ENCODE data around the gene PTPRK. TPM values are rescaled to one million over a fixed set of nuclear protein-coding genes. Genes with fewer than 3 reads are reported as not detected.

PTPRK gene
- total and polyA plus RNA-seq, 4 donors, result 12.1 to 61.2 (median 29.1) TPM

DNA sequence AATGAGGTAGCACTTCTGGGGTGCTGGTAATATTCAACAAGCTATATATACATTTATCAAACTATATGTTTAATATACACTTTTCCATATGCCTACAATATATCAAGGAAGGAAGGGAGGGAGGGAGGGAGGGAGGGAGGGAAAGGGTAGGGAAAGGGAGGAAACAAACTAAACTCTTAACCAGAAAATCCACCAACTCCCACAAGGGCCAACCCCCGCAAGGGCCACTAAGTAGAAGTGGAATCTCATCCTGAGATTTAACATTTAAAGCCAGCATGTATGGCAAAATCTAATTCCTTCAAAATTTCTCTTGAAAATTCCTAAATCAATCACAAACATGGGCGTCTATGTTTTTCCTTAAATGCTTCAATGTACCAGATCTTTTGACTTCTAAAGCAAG, 320.9 kb downstream of the PTPRK start (continued):
- TF ChIP-seq, protein P1, sequence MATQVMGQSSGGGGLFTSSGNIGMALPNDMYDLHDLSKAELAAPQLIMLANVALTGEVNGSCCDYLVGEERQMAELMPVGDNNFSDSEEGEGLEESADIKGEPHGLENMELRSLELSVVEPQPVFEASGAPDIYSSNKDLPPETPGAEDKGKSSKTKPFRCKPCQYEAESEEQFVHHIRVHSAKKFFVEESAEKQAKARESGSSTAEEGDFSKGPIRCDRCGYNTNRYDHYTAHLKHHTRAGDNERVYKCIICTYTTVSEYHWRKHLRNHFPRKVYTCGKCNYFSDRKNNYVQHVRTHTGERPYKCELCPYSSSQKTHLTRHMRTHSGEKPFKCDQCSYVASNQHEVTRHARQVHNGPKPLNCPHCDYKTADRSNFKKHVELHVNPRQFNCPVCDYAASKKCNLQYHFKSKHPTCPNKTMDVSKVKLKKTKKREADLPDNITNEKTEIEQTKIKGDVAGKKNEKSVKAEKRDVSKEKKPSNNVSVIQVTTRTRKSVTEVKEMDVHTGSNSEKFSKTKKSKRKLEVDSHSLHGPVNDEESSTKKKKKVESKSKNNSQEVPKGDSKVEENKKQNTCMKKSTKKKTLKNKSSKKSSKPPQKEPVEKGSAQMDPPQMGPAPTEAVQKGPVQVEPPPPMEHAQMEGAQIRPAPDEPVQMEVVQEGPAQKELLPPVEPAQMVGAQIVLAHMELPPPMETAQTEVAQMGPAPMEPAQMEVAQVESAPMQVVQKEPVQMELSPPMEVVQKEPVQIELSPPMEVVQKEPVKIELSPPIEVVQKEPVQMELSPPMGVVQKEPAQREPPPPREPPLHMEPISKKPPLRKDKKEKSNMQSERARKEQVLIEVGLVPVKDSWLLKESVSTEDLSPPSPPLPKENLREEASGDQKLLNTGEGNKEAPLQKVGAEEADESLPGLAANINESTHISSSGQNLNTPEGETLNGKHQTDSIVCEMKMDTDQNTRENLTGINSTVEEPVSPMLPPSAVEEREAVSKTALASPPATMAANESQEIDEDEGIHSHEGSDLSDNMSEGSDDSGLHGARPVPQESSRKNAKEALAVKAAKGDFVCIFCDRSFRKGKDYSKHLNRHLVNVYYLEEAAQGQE (IDR thresholded peaks at IDR 0.05), result no peak

DNA sequence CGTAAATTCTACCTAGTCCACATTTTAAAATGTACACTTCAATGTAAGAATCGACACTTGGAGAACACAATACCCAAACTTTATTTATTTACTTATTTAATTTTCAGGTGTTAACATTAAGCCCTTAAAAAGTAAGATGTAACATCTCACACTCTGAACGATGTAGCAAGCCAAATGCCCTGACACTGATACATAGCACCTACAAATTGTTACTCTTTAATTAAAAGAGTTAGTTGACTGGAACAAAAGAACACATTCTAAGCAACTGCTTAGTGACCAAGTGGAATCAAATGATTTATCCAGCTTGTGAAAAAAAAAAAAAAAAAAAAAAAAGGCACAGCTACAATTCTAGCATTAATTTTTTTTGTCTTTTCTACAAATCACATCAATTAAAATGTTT, 327.4 kb downstream of the PTPRK start:
- Histone ChIP-seq H3K27me3 (ENCODE audit: control insufficient read depth in 4 of 4, insufficient read depth in 4 of 4, low read length in 3 of 4) (no peaks in the 10 kb centered on the region), H3K4me1 (ENCODE audit: control insufficient read depth in 4 of 4, insufficient read depth in 4 of 4, low read length in 3 of 4) (no peaks in the 10 kb centered on the region), H3K9me3 (ENCODE audit: control insufficient read depth in 4 of 4, low read length in 3 of 4) (no peaks in the 10 kb centered on the region), H3K36me3 (ENCODE audit: control insufficient read depth in 4 of 4, insufficient read depth in 3 of 4, low read depth in 1 of 4, low read length in 3 of 4) (no peaks in the 10 kb centered on the region), H3K4me3 (ENCODE audit: low read depth in 1 of 3, low read length in 3 of 3) (no peak overlapping the region), H3K27ac (ENCODE audit: low read depth in 1 of 2, low read length in 2 of 2) (no peak overlapping the region), H3K9ac (ENCODE audit: low read depth in 1 of 2, low read length in 2 of 2) (no peak overlapping the region)
- DNase-seq (ENCODE audit: low spot score), result no peak
- WGBS, result 88% methylated on average over 3 of the region's 3 CpGs
- TF ChIP-seq, protein P2, sequence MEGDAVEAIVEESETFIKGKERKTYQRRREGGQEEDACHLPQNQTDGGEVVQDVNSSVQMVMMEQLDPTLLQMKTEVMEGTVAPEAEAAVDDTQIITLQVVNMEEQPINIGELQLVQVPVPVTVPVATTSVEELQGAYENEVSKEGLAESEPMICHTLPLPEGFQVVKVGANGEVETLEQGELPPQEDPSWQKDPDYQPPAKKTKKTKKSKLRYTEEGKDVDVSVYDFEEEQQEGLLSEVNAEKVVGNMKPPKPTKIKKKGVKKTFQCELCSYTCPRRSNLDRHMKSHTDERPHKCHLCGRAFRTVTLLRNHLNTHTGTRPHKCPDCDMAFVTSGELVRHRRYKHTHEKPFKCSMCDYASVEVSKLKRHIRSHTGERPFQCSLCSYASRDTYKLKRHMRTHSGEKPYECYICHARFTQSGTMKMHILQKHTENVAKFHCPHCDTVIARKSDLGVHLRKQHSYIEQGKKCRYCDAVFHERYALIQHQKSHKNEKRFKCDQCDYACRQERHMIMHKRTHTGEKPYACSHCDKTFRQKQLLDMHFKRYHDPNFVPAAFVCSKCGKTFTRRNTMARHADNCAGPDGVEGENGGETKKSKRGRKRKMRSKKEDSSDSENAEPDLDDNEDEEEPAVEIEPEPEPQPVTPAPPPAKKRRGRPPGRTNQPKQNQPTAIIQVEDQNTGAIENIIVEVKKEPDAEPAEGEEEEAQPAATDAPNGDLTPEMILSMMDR (IDR thresholded peaks at IDR 0.05; ENCODE audit: low read depth, low read length, missing input control), result no peak
- TF ChIP-seq NR2F2 (IDR thresholded peaks at IDR 0.05) (no peak), RXRA (IDR thresholded peaks at IDR 0.05) (no peak), HNF4A (conservative IDR thresholded peaks at IDR 0.05) (no peak), GABPA (IDR thresholded peaks at IDR 0.05 in 1 of 2, conservative IDR thresholded peaks at IDR 0.05 in 1 of 2) (no peak), HNF4G (IDR thresholded peaks at IDR 0.05) (no peak), SP1 (IDR thresholded peaks at IDR 0.05) (no peak), FOXA1 (IDR thresholded peaks at IDR 0.05) (no peak), TAF1 (conservative IDR thresholded peaks at IDR 0.05) (no peak), YY1 (IDR thresholded peaks at IDR 0.05) (no peak)
- TF ChIP-seq, protein P1 (IDR thresholded peaks at IDR 0.05), result no peak
- TF ChIP-seq, protein P3, sequence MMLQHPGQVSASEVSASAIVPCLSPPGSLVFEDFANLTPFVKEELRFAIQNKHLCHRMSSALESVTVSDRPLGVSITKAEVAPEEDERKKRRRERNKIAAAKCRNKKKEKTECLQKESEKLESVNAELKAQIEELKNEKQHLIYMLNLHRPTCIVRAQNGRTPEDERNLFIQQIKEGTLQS (IDR thresholded peaks at IDR 0.05), result no peak
- TF ChIP-seq, protein P4, sequence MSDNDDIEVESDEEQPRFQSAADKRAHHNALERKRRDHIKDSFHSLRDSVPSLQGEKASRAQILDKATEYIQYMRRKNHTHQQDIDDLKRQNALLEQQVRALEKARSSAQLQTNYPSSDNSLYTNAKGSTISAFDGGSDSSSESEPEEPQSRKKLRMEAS (IDR thresholded peaks at IDR 0.05), result no peak

Measured in liver (tissue), 9 donors.